Gastrocnemius medialis (tissue), 4 donors: ENCODE results near the gene GRB2. TPM values are rescaled to one million over a fixed set of nuclear protein-coding genes. Genes with fewer than 3 reads are reported as not detected.
A peak's percentile ranks its signal among the peaks of the same experiment; 100 is the strongest.

Experiments used
- ATAC-seq, 2 donors: fragments of 150-250 bp; one replicate each; pipeline ENCODE4 v1.9.1; 2016
- DNase-seq, 2 donors: peaks; one replicate each; pipeline ENCODE4 v3.0.0-alpha.2; 2019
- H3K27ac ChIP-seq, 4 donors: fragments of 200-600 bp; sonication (generic); 1 replicate in 1 of 4; 2 replicates in 3 of 4; pipeline ENCODE4 v1.5.1; 2016 to 2018; ENCODE audit warnings: mild to moderate bottlenecking in 2 of 4, moderate library complexity in 1 of 4
- H3K27me3 ChIP-seq, 3 donors: fragments of 200-600 bp; sonication (generic) in 2 of 3; 1 replicate in 1 of 3; 2 replicates in 2 of 3; pipeline versions ENCODE4 v1.5.1 to v1.6.0; 2016 to 2019; ENCODE audit warnings: mild to moderate bottlenecking in 1 of 3, moderate library complexity in 1 of 3
- H3K36me3 ChIP-seq, 2 donors: fragments of 200-600 bp; sonication (generic) in 1 of 2; one replicate each; pipeline ENCODE4 v1.5.1; 2017 to 2018
- H3K4me1 ChIP-seq, 2 donors: fragments of 200-600 bp; sonication (generic) in 1 of 2; one replicate each; pipeline ENCODE4 v1.5.1; 2016 to 2017; ENCODE audit warnings: mild to moderate bottlenecking in 2 of 2
- H3K4me3 ChIP-seq, 4 donors: fragments of 200-600 bp; sonication (generic) in 3 of 4; 1 replicate in 1 of 4; 2 replicates in 3 of 4; pipeline ENCODE4 v1.5.1; 2016 to 2019; ENCODE audit warnings: mild to moderate bottlenecking in 2 of 4
- H3K9me3 ChIP-seq, 3 donors: fragments of 200-600 bp; sonication (generic) in 2 of 3; 1 replicate in 1 of 3; 2 replicates in 2 of 3; pipeline ENCODE4 v1.5.1; 2016 to 2019
- CTCF ChIP-seq, 5 experiments: fragments of 450-650 bp in 3 of 5; fragments of 200-600 bp in 2 of 5; sonication (generic) in 2 of 5; IDR thresholded peaks in 4 of 5; conservative IDR thresholded peaks in 1 of 5; 1 replicate in 4 of 5; 2 replicates in 1 of 5; pipeline ENCODE4 v1.5.1; 2016 to 2019; ENCODE audit warnings: antibody characterized with exemption in 5 of 5, mild to moderate bottlenecking in 3 of 5, moderate library complexity in 3 of 5
- POLR2A ChIP-seq, 2 donors: fragments of 450-650 bp; IDR thresholded peaks; one replicate each; pipeline ENCODE4 v1.6.1; 2017; ENCODE audit warnings: antibody characterized with exemption in 2 of 2, mild to moderate bottlenecking in 2 of 2, moderate library complexity in 2 of 2
- in situ Hi-C, 4 donors: fragments of 200-750 bp; cut with MboI; loops; one replicate each; pipeline versions ENCODE4 v1.15.0 to v1.8.0; 2017; ENCODE audit warnings: low sequenced_read_pairs in 4 of 4
- intact Hi-C: fragments of 100-400 bp; cut with DNase I; formaldehyde crosslinking; loops from one replicate; pipeline ENCODE4 v1.15.1; 2023; ENCODE audit warnings: low total_unique reads
- microRNA-seq, 2 donors: library from miRNA; unstranded; fragments of <30 nt; microRNA quantifications; one replicate each; pipeline ENCODE4, GENCODE V29; 2016; ENCODE audit warnings: borderline replicate concordance in 2 of 2
- total RNA-seq, 4 donors: library from RNA; depleted of rRNA; stranded (reverse); fragments of >200 nt; gene quantifications; one replicate each; pipeline versions ENCODE4 v1.1.0 to v1.2.3, GENCODE V29; 2016

Gene GRB2
- total RNA-seq, 4 donors from 2014 or later: 41.7 to 88.5 (median 68.8) TPM

- ATAC-seq (peak; percentile 74 to 83), DNase-seq (peak; percentile 67 to 93)
- Histone ChIP-seq H3K4me1 (peaks cover 18 to 33% of the 10 kb centered on the region in 2 donors), H3K27ac (peak overlapping the region; percentile 96 to 100 (median 98)), H3K4me3 (peak overlapping the region; percentile 82 to 98 (median 88)), H3K9me3 (no peaks in the 10 kb centered on the region), H3K27me3 (no peaks in the 10 kb centered on the region), H3K36me3 (peaks cover 0 to 21% of the 10 kb centered on the region in 2 donors)
- in situ Hi-C loops (no loop called here), intact Hi-C loops (loop anchor here (1.0 to 2.0 kb wide), 3 partner anchors 18 to 155 kb away; partner anchors contain the start of gene SLC25A19)
- TF ChIP-seq POLR2A (IDR thresholded peaks at IDR 0.05): peak; percentile 55 to 58
- TF ChIP-seq CTCF (IDR thresholded peaks at IDR 0.05 in 4 of 5, conservative IDR thresholded peaks at IDR 0.05 in 1 of 5): peak in 2 of 5 experiments; percentile 8 to 50
These were observed 135.1 kb downstream of the GRB2 start for GRCh38 chr17:75270218-75270965.

GRCh38 chr17:75269844-75270217, 135.6 kb downstream of the GRB2 start:
- Histone ChIP-seq H3K4me1 (peaks cover 18 to 33% of the 10 kb centered on the region in 2 donors), H3K27me3 (no peaks in the 10 kb centered on the region), H3K9me3 (no peaks in the 10 kb centered on the region), H3K27ac (peak overlapping the region; percentile 96 to 100 (median 98)), H3K4me3 (peak overlapping the region; percentile 82 to 98 (median 88)), H3K36me3 (peaks cover 0 to 27% of the 10 kb centered on the region in 2 donors)
- DNase-seq: no peak
- in situ Hi-C loops (no loop called here), intact Hi-C loops (loop anchor here (1.0 to 10.0 kb wide), 4 partner anchors 19 to 245 kb away; partner anchors contain the start of genes CASKIN2, SLC25A19 and TSEN54)
- ATAC-seq: no peak
- TF ChIP-seq POLR2A (IDR thresholded peaks at IDR 0.05) (no peak), CTCF (IDR thresholded peaks at IDR 0.05 in 4 of 5, conservative IDR thresholded peaks at IDR 0.05 in 1 of 5) (no peak)

Small RNA genes within 50 kb of the gene (microRNA-seq; reads per million reads assigned to microRNA genes)
- gene MIR3678: 0 to 1.2 reads per million in 2 donors

Other genes with a start within 250 kb of the GRB2 start
- gene SUMO2, start 222.7 kb downstream of the GRB2 start, total RNA-seq: 10 to 100 TPM; 36.7 to 45.1 (median 43.3) TPM
- gene NUP85, start 200.0 kb downstream of the GRB2 start, total RNA-seq: 10 to 100 TPM in 3 of 4 donors, 1 to 10 TPM in 1; 9.4 to 27.7 (median 13.6) TPM
- 10 to 100 TPM; 31.3 to 42.3 (median 35.3) TPM for gene GGA3, start 144.1 kb downstream of the GRB2 start, total RNA-seq
- gene MRPS7, start 143.8 kb downstream of the GRB2 start, total RNA-seq: 100 to 1,000 TPM in 1 of 4 donors, 10 to 100 TPM in 3; 68.5 to 118 (median 82.6) TPM
- 10 to 100 TPM; 50.5 to 96.1 (median 72.4) TPM for gene MIF4GD, start 134.4 kb downstream of the GRB2 start, total RNA-seq
- gene SLC25A19, start 116.2 kb downstream of the GRB2 start, total RNA-seq: 10 to 100 TPM in 3 of 4 donors, 1 to 10 TPM in 1; 6.1 to 18.7 (median 14.4) TPM
- gene TMEM94, start 51.0 kb upstream of the GRB2 start, total RNA-seq: 10 to 100 TPM; 56.5 to 85.5 (median 60.0) TPM
- 10 to 100 TPM; 11.3 to 24.1 (median 16.8) TPM for gene CASKIN2, start 109.9 kb upstream of the GRB2 start, total RNA-seq
- gene TSEN54, start 110.8 kb upstream of the GRB2 start, total RNA-seq: 10 to 100 TPM; 15.4 to 31.2 (median 17.8) TPM
- gene LLGL2, start 120.0 kb upstream of the GRB2 start, total RNA-seq: 1 to 10 TPM in 3 of 4 donors, under 1 TPM in 1; 0.78 to 7.1 (median 1.4) TPM
- 10 to 100 TPM in 2 of 4 donors, 1 to 10 TPM in 2; 4.5 to 34.6 (median 14.3) TPM for gene MYO15B, start 182.1 kb upstream of the GRB2 start, total RNA-seq
- under 1 TPM in 1 of 4 donors, not detected in 3; 0.22 TPM for gene SMIM5, start 227.8 kb upstream of the GRB2 start, total RNA-seq